Activated CD4-positive, alpha-beta T cell treated with anti-CD3 and anti-CD28 coated beads, Interleukin-2, amount 10 ng/mL, durations not matched to agents 7 days and 5 days (primary cell): ENCODE results near the gene TTC28. TPM values are rescaled to one million over a fixed set of nuclear protein-coding genes. Genes with fewer than 3 reads are reported as not detected.
A peak's percentile ranks its signal among the peaks of the same experiment; 100 is the strongest.

ENCODE experiments used
- CTCF ChIA-PET: fragments of 350-600 bp; sonication (Branson Sonifier 250); formaldehyde crosslinking; loops from one replicate; lab custom pipeline; 2021; ENCODE audit warnings: antibody characterized with exemption; lab: Charles Lee
- POLR2A ChIA-PET: fragments of 350-600 bp; sonication (Branson Sonifier 250); formaldehyde crosslinking; loops from one replicate; lab custom pipeline; 2021; ENCODE audit warnings: antibody characterized with exemption; lab: Charles Lee
- DNase-seq: peaks from one replicate; pipeline ENCODE4 v3.0.0-alpha.2; 2020
- H3K27ac Mint-ChIP-seq: one replicate; pipeline ENCODE4 v1.8.0; 2021; ENCODE audit warnings: mild to moderate bottlenecking, moderate library complexity, mixed read lengths
- H3K27me3 Mint-ChIP-seq: one replicate; pipeline ENCODE4 v1.8.0; 2021; ENCODE audit warnings: mixed read lengths
- H3K36me3 Mint-ChIP-seq: one replicate; pipeline ENCODE4 v1.8.0; 2021; ENCODE audit warnings: low read depth, mixed read lengths
- H3K4me1 Mint-ChIP-seq: one replicate; pipeline ENCODE4 v1.8.0; 2021; ENCODE audit warnings: mixed read lengths
- H3K4me3 Mint-ChIP-seq: one replicate; pipeline ENCODE4 v1.8.0; 2021; ENCODE audit warnings: mild to moderate bottlenecking, moderate library complexity, mixed read lengths
- H3K9me3 Mint-ChIP-seq: one replicate; pipeline ENCODE4 v1.8.0; 2021; ENCODE audit warnings: mixed read lengths
- total RNA-seq, 2 experiments: library from RNA; stranded (reverse); gene quantifications; one replicate each; pipeline ENCODE4 v1.2.3, GENCODE V29; 2021

Gene TTC28
- total RNA-seq, 2 experiments from 2014 or later: 0.74 to 1.2 TPM

DNA sequence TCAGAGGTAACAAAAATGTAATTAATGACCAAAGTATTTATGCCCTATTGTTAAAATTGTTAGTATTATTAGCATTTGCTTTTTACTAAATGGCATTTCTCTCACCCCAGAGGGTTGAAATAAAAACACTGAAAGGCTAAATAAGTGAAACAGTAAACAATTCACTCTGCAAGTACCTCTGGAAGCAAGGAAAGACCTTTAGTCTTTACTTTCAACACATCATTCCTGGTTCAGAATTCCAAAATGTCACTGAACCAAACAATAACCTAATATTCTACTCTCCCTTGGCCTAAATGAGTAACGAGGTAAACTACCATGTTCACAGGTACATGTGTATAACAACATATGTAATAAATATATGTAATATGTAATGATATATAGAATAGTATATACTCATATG is 369.3 kb downstream of the TTC28 start:
- no peaks in the 10 kb centered on the region for H3K36me3 Mint-ChIP-seq
- no peak for DNase-seq
- CTCF ChIA-PET: no interaction called here
- no peak overlapping the region for H3K4me3 Mint-ChIP-seq
- POLR2A ChIA-PET: interaction anchor here (0.7 kb wide), 1 partner anchor 14 kb away, joined by 6 read pairs; no protein-coding TSS in a partner anchor
- H3K27ac Mint-ChIP-seq: no peak overlapping the region
- H3K9me3 Mint-ChIP-seq: no peaks in the 10 kb centered on the region
- no peaks in the 10 kb centered on the region for H3K27me3 Mint-ChIP-seq
- H3K4me1 Mint-ChIP-seq: no peaks in the 10 kb centered on the region

DNA sequence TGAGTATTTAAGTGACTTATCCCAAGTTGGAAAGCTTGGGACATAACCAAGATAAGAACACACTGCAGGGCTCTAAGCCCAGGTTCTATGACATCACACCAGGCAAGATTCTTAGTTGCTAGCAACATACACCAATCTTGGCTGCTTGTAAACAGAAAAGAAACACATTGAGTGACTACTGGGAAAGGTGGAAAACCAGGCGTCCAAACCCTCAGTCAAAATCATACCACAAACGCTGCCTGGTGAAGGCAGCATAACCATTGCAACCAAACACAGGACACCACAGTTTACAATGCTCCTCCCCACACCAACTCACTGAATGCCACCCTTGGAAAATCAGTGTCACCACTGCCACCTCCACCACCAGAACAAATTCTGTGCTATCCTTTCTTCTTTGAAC is 379.9 kb downstream of the TTC28 start:
- ChIA-PET POLR2A (no interaction called here), CTCF (interaction anchor here (1.2 kb wide), 1 partner anchor 11 kb away, joined by 8 read pairs; no protein-coding TSS in a partner anchor)
- Mint-ChIP-seq H3K27me3 (no peaks in the 10 kb centered on the region), H3K36me3 (no peaks in the 10 kb centered on the region), H3K9me3 (no peaks in the 10 kb centered on the region), H3K4me1 (peaks cover 21% of the 10 kb centered on the region), H3K27ac (no peak overlapping the region), H3K4me3 (no peak overlapping the region)
- peak; percentile 7 for DNase-seq

DNA sequence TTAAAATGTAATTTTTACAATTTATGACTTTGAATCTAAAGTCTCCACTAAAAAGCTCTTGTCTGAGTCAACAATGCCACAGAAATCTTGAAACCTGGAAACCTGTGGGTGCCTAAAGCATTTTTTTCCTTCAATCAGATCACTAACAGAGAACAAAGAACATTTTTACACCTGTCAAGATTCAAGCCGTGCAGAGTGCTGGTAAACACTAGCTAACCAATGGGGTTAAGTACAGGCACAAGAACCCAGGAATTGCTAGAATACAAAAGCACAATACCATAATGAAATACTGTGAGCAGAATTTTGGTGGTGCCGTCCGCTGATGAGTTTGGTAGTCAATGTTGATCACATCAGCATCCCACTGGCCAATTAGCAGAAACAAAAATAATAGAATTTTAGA is 380.3 kb downstream of the TTC28 start:
- ChIA-PET CTCF (interaction anchor here (1.2 kb wide), 1 partner anchor 10 kb away, joined by 8 read pairs; no protein-coding TSS in a partner anchor), POLR2A (no interaction called here)
- Mint-ChIP-seq H3K27me3 (no peaks in the 10 kb centered on the region), H3K4me3 (no peak overlapping the region), H3K36me3 (no peaks in the 10 kb centered on the region), H3K4me1 (peaks cover 21% of the 10 kb centered on the region), H3K27ac (no peak overlapping the region), H3K9me3 (no peaks in the 10 kb centered on the region)
- no peak for DNase-seq

DNA sequence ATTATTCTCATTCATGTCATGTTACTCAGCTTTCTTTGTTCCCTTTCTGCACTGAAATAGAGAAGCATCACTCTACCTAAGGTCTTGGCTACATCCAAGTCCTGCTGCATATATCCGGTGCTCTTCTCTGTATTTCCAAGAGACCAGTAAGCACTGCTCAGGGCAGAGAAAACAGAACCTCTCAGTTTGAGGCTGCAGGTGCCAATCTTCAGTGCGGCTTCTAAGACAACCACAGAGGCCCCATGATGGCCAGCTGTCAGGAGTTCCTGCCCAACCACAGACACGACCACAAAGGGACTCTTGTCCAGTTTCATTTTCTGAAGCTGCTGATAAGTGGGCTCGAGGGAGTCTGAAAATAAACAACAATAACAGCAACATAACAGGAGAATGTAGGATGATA is 382.1 kb downstream of the TTC28 start:
- POLR2A ChIA-PET: no interaction called here
- peaks cover 21% of the 10 kb centered on the region for H3K4me1 Mint-ChIP-seq
- CTCF ChIA-PET: no interaction called here
- no peaks in the 10 kb centered on the region for H3K9me3 Mint-ChIP-seq
- H3K4me3 Mint-ChIP-seq: no peak overlapping the region
- H3K36me3 Mint-ChIP-seq: no peaks in the 10 kb centered on the region
- no peak overlapping the region for H3K27ac Mint-ChIP-seq
- H3K27me3 Mint-ChIP-seq: no peaks in the 10 kb centered on the region
- DNase-seq: no peak

GRCh38 chr22:28296452-28296851 is 383.2 kb downstream of the TTC28 start:
- no peaks in the 10 kb centered on the region for H3K36me3 Mint-ChIP-seq
- H3K4me1 Mint-ChIP-seq: peaks cover 21% of the 10 kb centered on the region
- CTCF ChIA-PET: no interaction called here
- H3K27me3 Mint-ChIP-seq: no peaks in the 10 kb centered on the region
- POLR2A ChIA-PET: interaction anchor here (0.6 kb wide), 1 partner anchor 14 kb away, joined by 6 read pairs; no protein-coding TSS in a partner anchor
- DNase-seq: no peak
- no peak overlapping the region for H3K4me3 Mint-ChIP-seq
- no peak overlapping the region for H3K27ac Mint-ChIP-seq
- no peaks in the 10 kb centered on the region for H3K9me3 Mint-ChIP-seq

DNA sequence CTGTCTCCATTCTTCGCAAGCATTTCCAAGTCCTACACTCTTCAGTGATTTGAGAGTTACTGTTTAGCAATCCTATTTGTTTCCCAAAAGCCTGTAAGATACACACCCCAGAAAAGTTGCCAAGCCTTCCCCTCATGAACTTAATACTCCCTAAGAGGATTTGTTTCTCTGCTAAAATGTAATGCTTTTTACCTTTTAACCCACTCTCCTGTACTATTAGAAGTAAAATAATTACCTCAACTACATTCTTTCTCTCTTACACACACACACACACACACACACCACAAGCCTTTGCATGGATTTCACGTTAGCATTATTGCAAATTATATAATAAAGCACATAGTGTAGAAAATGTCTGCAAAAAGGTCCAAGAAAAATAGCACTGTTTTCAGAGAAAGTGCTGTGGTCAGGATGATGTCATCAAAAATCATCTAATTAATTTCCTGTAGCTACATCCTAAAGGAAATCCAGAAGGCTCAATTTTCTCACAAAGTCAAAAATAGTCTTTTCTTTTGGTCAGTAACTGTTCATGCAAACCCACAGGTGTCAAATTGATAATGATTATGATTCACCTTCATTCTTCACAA is 396.5 kb downstream of the TTC28 start:
- Mint-ChIP-seq H3K27me3 (no peaks in the 10 kb centered on the region), H3K36me3 (no peaks in the 10 kb centered on the region), H3K4me3 (no peak overlapping the region), H3K9me3 (no peaks in the 10 kb centered on the region), H3K27ac (no peak overlapping the region), H3K4me1 (peaks cover 3% of the 10 kb centered on the region)
- DNase-seq: no peak
- POLR2A ChIA-PET: no interaction called here
- CTCF ChIA-PET: interaction anchor here (1.4 kb wide), 1 partner anchor 17 kb away, joined by 3 read pairs; no protein-coding TSS in a partner anchor

DNA sequence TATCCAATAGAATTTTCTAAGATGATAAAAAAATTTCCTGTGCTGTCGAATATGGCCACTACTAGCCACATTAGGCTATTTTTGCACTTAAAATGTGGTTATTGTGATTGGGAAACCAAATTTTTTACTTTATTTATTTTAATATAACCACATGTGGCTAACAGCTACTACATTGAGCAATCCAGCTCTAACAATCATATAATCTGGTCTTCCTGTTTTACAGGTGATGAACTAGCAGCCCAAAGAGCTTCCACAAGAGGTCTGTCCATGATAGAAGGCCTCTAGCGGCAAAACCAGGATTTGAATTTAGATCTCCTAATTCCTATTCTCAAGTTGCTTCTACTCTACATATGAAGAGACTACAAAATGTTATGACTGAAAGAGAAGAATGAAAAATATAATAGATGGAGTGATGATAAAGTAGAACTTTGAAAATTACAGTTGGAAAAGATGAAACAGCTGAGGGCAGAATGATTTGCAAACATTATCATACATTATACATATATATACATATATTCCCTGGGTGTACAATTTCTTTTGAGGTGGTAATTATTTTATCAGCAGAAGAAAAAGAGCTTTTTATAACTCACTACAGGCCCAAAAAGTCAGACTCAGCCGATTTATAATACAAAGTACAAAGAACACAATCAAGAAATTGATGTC is 397.1 kb downstream of the TTC28 start:
- POLR2A ChIA-PET: no interaction called here
- CTCF ChIA-PET: interaction anchor here (0.5 kb wide), 1 partner anchor 220 kb away, joined by 3 read pairs; no protein-coding TSS in a partner anchor

DNA sequence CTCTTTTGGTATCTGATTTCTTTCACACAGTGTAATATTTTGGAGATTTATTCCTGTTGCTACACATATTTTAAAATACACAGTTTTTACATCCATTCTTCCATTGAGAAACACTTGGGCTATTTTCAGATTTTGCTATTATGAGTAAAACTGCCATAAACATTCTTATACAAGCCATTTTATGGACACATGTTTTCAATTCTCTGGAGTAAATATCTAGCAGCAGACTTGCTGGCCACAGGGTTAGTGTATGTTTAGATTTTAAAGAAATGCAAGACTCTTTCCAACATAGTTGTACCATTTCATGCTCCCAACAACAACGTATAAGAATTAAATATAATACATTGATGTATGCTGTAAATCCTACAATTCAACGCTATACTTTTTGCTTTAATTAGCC is 399.8 kb downstream of the TTC28 start:
- DNase-seq: no peak
- peaks cover 3% of the 10 kb centered on the region for H3K4me1 Mint-ChIP-seq
- H3K27me3 Mint-ChIP-seq: no peaks in the 10 kb centered on the region
- no peak overlapping the region for H3K4me3 Mint-ChIP-seq
- H3K36me3 Mint-ChIP-seq: no peaks in the 10 kb centered on the region
- ChIA-PET CTCF (no interaction called here), POLR2A (no interaction called here)
- H3K27ac Mint-ChIP-seq: no peak overlapping the region
- H3K9me3 Mint-ChIP-seq: no peaks in the 10 kb centered on the region

More for the DNA sequence above, 397.1 kb downstream of the TTC28 start:
- no peak overlapping the region for H3K27ac Mint-ChIP-seq
- H3K4me1 Mint-ChIP-seq: peaks cover 3% of the 10 kb centered on the region
- no peak overlapping the region for H3K4me3 Mint-ChIP-seq
- H3K36me3 Mint-ChIP-seq: no peaks in the 10 kb centered on the region
- H3K9me3 Mint-ChIP-seq: no peaks in the 10 kb centered on the region
- no peak for DNase-seq
- H3K27me3 Mint-ChIP-seq: no peaks in the 10 kb centered on the region

- peaks cover 3% of the 10 kb centered on the region for H3K9me3 Mint-ChIP-seq
- H3K36me3 Mint-ChIP-seq: no peaks in the 10 kb centered on the region
- DNase-seq: no peak
- no peak overlapping the region for H3K27ac Mint-ChIP-seq
- POLR2A ChIA-PET: no interaction called here
- H3K27me3 Mint-ChIP-seq: peaks cover 5% of the 10 kb centered on the region
- H3K4me1 Mint-ChIP-seq: no peaks in the 10 kb centered on the region
- no peak overlapping the region for H3K4me3 Mint-ChIP-seq
- CTCF ChIA-PET: no interaction called here
Observed at GRCh38 chr22:28269277-28269676, 410.4 kb downstream of the TTC28 start.

DNA sequence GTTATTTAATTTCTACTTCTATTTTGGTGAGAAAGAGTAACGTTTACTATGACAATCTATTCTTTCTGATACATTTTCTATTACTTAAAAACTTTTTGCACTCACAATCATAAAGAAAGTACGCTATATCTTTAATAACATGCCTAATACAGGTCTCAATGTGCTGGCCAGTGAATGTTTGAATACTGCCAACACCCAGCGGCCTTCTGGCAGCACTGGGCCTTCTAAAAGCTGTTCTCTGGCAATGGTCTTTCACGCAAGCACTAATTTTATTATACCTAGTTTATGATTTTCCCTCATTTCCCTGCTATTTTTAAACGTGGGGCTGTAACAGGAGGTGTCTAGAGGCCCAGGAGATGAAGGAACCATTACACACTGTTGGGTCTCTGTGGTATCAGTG is 410.8 kb downstream of the TTC28 start:
- H3K36me3 Mint-ChIP-seq: no peaks in the 10 kb centered on the region
- no peak overlapping the region for H3K4me3 Mint-ChIP-seq
- DNase-seq: no peak
- H3K4me1 Mint-ChIP-seq: no peaks in the 10 kb centered on the region
- no peak overlapping the region for H3K27ac Mint-ChIP-seq
- CTCF ChIA-PET: no interaction called here
- POLR2A ChIA-PET: no interaction called here
- peaks cover 5% of the 10 kb centered on the region for H3K27me3 Mint-ChIP-seq
- peaks cover 3% of the 10 kb centered on the region for H3K9me3 Mint-ChIP-seq

GRCh38 chr22:28268171-28268570 is 411.5 kb downstream of the TTC28 start:
- Mint-ChIP-seq H3K4me1 (no peaks in the 10 kb centered on the region), H3K9me3 (peaks cover 3% of the 10 kb centered on the region), H3K27me3 (no peaks in the 10 kb centered on the region), H3K4me3 (no peak overlapping the region), H3K36me3 (no peaks in the 10 kb centered on the region), H3K27ac (no peak overlapping the region)
- no peak for DNase-seq
- CTCF ChIA-PET: no interaction called here
- POLR2A ChIA-PET: no interaction called here

DNA sequence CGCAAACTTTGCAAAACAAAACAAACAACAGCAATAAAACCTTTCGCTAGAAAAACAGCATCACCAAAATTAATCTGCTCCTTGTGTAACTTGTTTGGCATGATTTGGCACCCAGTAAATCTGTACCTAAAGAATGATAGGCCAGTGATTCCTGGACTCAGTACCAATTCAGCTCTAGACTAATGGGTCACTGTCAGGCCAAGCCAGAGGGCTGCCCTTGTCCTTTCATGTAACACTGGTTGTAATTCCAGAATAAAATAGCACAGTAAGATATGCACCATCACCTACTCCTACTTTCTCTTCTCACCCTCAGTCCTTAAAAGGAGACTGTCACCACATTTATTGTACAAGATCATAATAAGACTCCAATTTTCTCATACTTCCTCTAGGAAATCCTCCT is 419.0 kb downstream of the TTC28 start:
- H3K36me3 Mint-ChIP-seq: no peaks in the 10 kb centered on the region
- no peaks in the 10 kb centered on the region for H3K27me3 Mint-ChIP-seq
- H3K4me3 Mint-ChIP-seq: no peak overlapping the region
- no peaks in the 10 kb centered on the region for H3K4me1 Mint-ChIP-seq
- CTCF ChIA-PET: no interaction called here
- H3K9me3 Mint-ChIP-seq: no peaks in the 10 kb centered on the region
- POLR2A ChIA-PET: no interaction called here
- no peak overlapping the region for H3K27ac Mint-ChIP-seq
- no peak for DNase-seq

DNA sequence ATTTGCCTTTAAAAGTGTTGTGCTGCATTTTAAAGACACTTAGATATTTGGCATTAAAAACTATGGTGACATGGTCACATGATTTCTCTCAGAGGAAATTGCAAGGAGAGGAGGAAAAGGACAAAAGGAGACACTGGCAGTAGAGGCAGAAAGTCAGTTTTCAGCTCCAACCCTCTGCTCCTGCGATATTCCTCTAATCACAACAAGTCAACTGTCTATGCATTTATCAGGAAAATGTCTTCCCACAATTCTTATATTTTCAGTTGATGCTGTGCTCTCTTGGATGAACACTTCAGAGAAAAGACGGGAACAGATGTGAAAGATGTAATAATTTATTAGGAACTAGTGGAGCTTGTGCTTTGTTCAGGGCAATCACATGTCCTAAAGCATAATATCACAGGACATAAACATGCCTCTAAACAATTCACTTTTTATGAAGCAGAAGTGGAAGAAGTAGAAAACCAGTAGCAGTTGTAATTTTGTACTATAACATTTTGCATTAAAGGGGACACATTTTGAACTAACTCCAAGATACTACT is 419.8 kb downstream of the TTC28 start:
- H3K27me3 Mint-ChIP-seq: no peaks in the 10 kb centered on the region
- DNase-seq: no peak
- H3K36me3 Mint-ChIP-seq: no peaks in the 10 kb centered on the region
- CTCF ChIA-PET: interaction anchor here (1.1 to 1.2 kb wide), 2 partner anchors 12 to 18 kb away, joined by 3 to 5 read pairs; no protein-coding TSS in a partner anchor
- no peaks in the 10 kb centered on the region for H3K4me1 Mint-ChIP-seq
- no peak overlapping the region for H3K27ac Mint-ChIP-seq
- H3K9me3 Mint-ChIP-seq: no peaks in the 10 kb centered on the region
- no peak overlapping the region for H3K4me3 Mint-ChIP-seq
- POLR2A ChIA-PET: no interaction called here
